Stimulated activated CD4-positive, alpha-beta T cell treated with anti-CD3 and anti-CD28 coated beads, Interleukin-4, amount 100 ng/mL, for 4 hours (primary cell): ENCODE measurements around the gene CCDC61.

Experiments
- DNase-seq, 2 experiments: peaks; one replicate each; pipeline ENCODE4 v3.0.0-alpha.2; 2020

The CCDC61 gene, protein sequence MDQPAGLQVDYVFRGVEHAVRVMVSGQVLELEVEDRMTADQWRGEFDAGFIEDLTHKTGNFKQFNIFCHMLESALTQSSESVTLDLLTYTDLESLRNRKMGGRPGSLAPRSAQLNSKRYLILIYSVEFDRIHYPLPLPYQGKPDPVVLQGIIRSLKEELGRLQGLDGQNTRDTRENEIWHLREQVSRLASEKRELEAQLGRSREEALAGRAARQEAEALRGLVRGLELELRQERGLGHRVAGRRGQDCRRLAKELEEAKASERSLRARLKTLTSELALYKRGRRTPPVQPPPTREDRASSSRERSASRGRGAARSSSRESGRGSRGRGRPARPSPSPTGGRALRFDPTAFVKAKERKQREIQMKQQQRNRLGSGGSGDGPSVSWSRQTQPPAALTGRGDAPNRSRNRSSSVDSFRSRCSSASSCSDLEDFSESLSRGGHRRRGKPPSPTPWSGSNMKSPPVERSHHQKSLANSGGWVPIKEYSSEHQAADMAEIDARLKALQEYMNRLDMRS

DNA sequence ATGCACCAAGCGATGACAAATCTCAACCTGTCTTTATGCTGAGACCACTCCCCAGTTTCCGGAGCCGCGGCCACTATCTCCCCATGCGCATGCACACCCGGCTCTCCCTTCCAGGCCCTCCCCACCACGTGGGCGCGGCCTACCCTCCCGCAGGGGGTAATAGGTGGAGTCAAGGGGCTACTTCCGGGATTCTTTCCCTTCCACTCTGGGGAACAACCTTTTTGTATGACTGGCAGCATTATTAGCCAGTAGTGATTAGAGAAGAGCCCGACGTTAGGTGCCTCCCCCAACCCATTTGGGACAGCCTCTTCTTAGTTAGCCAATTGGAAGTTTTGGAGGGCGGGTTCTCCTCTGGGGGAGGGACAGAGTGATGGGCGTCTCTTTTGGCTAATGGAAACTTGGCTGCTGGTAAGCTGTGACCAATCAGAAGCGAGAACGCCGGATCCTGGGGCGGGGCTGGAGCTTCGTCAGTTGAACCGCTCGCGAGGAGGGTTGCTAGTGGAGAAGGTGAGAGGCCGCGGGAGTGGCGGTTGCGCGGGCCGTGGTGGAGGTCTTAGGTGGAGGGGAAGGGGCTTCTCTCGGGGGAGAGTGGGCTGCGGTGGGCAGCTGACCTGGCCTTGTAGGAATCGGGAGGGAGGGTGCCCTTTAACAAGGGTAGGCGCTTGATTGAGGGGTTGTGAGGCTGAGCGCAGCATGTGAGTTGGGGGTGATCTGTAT lies at the start of gene CCDC61:
TSS of gene CCDC61 (plus strand) at position 470 of the 717 bp plus-strand sequence. CDS start 7,552 bp downstream, outside the sequence.
- peak; percentile 85 to 96 for DNase-seq

DNA sequence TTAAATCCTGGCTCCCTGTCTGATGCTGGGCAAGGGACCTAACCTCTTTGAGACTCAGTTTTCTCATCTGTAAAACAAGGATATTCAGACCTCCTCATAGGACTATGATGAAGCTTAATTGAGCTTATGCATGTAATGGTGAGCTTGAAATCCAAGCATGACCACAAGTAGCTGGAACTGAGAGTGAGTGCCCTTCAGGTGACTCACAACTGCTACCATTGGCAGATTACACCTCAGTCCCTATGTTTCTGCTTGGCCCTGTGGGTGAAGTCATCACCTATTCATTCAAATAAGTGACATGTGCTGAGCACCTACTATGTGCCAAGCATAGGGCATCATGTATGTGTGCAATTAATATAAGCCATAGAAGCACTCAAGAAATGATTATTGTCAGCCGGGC lies 47.3 kb upstream of the CCDC61 start:
- no peak for DNase-seq

DNA sequence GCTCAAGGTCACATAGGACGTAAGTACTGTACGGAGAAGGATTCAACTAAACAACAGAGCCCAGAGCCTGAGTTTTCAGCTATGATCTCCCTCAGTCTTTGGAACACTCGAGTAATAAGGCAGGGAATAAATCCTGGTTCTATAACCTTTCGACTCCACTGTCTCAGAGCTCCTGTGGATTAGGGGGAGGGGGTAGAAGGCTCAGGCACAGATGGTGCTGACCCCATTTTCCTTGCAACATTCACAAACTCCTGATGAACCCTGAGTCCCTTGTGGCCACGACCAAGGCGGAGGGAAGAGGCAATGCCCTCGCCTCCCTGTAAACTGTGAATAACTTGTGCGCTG lies 43.0 kb upstream of the CCDC61 start:
- DNase-seq, result no peak

DNA sequence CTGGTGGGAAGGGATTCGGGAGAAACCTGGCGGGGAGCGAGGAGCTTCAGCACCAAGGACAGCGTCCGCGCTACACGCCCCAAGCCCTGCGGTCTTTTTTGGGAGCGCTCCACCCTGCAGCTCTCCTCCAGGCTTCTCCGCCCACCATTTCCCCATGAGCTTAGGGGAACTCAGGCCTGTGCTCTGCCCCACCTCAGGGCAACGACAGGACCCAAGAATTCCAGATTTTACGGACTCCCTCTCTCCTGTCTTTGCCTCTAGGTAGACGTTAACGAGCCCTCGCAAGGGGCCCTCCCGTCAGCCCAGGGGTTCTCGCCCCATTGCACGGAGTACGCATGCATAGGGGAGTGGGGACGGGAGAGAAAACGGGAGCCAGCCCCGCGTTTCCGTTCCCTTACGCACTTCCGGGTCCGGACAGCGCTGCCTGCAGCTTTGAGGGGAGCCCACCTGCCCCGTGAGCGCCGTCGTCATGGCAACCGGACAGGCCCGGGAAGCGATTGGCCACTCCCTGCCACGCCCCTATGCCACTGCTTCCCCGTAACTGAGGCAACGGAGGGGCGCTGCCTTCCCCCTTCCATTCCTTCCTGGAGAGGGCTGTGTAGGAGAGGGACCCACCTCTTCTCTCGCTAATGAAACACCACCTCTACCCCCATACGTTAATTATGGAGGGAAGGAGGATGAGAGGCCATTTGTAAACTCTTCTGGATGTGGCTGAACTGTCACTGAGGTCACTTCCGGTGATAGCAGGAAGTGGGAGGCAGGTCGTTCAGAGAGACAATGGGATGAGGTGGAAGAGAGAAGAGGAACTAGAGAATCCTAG lies 42.4 kb upstream of the CCDC61 start:
- peak in 1 of 2 experiments; percentile 43 for DNase-seq

DNA sequence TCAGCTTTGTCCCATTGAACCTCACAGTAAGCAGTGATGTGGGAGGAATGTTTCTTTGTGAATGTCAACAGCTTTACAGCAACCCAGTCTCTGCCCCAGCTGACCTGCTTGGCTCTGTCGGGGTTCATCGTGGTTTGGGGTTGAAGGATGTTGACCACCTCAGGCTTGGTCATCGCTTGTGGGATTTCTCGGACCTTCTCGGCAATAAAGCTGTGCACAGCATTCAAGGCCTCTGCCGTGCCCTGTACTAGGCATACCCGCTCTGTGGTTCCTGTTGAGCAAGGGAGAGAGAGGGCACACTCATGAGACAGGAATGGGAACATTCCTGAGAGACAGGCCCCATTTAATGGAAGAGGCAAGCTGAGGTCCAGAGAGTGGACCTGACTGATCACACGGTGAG lies 41.6 kb upstream of the CCDC61 start:
- DNase-seq, result no peak

DNA sequence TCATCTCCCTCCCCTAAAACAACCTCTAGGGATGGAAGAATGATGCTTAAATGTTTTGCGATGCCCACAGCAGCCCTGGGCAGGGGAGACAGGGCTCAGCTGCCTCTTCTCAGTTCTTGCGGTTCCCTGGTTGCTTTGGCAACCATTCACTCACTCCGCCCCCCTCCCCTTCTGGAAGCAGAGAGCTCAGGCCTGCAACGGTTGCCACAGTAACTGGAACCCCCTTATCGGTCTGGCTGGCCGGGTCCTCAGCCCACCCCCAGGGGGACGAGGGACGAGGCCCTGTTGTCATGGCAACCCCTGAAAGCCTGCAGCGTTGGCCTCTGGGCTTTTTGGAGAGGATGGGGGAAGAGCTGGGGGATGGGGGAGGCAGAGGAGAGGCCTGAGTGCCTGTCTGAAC lies 41.1 kb upstream of the CCDC61 start:
- DNase-seq, result no peak

DNA sequence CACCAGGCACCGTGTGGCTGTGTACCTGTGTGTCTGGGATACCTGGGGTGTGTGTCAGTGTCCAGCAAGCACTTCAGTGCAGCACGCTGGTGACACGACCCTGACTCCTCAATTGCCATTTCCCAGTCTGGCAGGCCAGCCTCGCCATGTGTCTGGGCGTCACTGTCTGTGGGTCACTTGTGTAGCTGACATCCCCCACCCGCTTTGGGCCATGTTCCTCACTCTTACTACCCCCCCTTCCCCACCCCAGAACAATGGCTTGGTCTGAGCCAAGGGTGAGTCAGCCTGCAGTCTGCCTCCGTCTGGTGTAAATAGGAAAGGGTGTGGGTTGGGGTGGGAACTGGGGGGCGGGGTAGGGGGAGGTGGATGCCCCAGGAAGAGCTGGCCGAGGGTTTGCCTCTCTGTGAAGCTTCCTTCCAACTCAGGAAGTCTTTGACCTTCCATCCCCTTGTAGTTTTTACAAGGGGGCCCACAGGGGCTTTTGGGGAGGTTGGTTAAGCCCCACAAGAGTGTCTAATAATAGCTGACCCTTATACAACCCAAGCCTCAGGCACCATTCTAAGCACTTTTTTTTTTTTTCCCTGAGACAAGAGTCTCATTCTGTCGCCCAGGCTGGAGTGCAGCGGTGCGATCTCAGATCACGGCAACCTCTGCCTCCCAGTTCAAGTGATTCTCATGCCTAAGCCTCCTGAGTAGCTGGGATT lies 39.2 kb upstream of the CCDC61 start:
- DNase-seq, result no peak

DNA sequence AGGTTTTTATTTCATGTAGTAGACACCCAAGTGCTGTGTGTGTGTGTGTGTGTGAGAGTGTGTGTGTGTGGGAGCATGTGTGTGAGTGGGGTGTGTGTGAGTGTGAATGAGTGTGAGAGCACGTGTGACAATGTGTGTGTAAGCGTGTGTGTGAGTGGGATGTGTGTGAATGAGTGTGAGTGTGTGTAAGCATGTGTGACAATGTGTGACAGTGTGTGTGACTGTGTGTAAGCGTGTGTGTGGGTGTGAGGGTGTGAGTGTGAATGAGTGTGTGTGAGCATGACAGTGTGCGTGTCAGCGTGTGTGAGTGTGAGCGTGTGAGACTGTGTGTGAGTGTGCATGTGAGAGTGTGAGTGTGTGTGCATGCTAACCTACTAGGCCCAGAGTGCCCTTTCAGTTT lies 36.9 kb upstream of the CCDC61 start:
- no peak for DNase-seq

DNA sequence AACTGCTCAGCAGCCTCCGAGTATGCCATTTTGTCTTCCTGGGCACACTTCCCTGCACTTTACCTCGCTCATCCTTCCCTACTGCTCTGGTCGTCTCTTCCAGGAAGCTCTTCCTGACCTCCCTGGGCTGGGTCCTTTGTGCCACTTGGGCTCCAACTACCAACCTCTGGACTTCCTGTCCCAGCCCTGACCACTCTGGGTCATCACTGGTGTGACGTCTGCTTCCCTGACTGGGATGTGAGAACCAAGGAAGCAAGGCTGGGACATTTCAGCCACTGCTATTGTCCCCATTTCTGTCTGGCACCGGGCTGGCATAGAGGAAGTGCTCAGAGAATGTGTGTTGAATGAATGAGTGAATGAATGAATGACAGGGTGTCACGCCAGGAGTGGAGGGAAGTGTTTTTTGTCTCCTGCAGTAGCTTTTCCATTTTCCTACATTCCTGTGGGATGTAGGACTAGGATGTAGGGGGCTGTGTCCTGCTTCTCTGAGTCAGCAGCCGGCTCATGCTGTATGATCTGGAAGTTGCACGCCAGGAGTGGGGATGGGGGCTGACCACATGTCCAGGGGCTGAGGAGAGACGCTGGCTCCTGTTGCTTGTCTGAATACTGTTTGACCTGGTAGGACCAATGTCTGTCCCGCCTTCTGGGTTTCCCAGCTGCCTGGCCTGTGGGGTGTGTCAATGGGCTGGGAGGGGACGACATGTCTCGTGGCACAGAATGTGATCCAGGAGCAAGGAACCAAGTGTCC lies 36.3 kb upstream of the CCDC61 start:
- no peak for DNase-seq

DNA sequence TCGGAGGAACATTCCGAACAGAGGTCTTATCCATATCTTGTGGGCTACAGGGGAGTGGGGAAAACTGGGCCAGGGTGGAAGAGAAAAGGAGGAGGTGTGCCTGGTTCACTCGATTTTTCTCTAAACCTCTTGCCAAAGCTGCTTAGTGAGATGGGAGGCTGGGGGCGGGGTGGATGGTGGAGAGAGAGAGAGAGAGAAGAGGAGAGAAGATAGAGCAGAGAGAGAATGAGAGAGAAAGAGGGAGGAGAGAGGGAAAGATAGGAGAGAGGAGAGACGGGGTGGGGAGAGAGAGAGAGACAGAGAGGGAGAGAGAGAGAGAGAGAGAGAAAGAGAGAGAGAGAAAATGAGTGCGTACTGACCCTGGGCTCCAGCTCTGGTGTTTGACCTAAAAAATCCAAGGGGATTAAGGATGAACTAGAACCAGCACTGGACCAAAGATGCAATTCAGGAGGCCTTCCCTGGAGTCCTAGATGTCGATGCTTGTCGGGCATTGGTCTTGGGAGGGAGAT lies 35.7 kb upstream of the CCDC61 start:
- DNase-seq, result no peak

DNA sequence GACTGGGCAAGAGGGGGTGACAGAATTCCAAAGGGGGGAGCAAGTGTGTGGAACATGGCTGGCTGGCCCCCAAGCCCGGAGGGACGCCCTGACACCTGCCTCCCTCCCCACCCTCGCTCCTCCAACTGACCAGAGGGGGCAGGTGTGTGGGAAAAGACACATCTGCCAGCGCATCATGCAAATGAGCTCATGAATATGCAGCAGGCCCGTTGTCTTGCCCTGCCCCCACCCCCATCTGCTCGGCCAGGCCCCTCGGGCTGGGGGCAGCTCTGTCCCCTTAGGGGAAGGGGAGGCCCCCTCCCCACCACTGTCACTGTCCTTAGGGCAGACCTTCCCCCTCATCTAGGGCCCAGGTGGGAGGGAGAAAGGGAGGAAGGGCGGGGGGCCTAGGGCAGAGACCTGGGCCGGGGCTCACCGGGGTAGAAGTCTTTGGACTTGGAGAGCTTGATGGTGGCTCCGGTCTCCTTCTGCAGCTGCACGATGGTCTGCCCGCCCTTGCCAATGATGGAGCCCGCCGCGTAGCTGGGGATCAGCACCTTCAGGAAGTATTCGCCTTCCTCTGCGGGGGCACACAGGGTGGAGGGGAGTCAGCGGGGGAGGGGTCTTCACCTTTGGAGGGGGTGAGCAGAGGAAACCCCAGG lies 34.6 kb upstream of the CCDC61 start:
- DNase-seq, result no peak

DNA sequence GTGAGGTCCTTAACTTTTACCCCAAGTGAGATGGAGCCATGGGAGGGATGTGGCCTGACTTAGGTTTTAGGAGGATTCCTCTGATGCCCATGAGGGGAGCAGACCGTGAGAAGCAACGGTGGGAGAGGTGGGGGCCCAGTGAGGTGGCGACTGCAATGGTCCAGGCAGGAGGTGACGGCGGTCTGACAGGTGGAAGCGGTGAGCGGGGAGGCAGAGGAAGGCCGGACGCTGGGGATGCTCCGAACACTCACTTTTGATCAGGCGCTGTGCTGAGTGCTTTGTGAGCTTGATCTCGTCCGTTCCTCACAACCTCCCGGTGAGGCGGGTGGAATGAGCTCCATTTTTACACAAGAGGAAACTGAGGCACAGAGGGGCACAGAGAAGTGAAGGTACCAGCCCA lies 33.2 kb upstream of the CCDC61 start:
- DNase-seq, result no peak

DNA sequence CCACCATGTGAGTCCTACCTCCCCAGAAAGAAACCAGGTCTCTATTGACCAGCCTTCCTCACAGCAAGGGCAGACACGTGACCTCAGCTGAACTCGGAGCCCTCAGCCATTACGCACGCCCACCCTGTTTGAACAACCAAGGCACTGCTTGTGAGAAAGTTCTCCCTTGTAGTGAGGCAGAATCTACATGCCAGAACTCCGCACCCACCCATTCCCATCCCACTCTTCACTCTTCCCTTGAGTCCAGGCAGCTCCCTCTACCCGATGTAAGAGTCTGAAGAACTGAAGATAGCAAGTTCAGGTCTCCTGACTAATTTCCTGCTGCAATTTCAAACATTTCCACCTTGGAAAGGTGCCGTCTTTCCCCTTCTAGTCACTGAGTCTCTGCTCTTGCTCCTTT lies 28.0 kb upstream of the CCDC61 start:
- DNase-seq, result no peak

DNA sequence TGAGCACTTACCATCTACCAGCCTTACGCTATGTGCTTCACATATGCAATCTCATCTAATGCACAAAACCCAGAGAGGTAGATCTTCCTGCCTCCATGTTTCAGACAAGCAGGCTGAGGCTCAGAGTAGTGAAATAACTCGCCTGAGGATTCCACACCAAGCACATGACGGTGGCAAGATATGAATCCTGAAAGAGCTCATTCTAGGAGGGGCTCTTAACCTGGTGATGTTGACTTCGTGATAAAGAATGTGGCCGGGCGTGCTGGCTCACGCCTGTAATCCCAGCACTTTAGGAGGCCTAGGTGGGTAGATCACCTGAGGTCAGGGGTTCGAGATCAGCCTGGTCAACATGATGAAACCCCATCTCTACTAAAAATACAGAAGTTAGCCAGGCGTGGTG lies 26.6 kb upstream of the CCDC61 start:
- no peak for DNase-seq

DNA sequence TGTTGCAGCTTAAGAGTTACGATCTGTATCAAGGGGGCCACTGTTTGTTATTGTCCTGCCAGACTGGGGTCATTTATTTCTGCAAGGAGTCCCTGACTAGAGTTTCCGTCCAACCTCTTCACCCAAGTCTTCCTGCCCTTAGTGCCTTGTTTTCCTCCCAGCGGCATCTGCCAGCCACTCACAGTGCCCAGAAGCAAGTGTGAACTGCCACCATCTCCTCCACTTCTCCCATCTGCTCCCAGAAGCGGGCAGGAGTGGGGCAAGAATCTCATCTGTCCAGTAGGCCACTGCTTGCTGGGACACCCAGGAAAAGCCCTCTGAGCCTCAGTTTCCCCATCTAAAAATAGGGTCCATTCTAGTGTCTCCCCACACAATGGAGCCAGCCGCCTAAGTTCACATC lies 25.6 kb upstream of the CCDC61 start:
- no peak for DNase-seq

DNA sequence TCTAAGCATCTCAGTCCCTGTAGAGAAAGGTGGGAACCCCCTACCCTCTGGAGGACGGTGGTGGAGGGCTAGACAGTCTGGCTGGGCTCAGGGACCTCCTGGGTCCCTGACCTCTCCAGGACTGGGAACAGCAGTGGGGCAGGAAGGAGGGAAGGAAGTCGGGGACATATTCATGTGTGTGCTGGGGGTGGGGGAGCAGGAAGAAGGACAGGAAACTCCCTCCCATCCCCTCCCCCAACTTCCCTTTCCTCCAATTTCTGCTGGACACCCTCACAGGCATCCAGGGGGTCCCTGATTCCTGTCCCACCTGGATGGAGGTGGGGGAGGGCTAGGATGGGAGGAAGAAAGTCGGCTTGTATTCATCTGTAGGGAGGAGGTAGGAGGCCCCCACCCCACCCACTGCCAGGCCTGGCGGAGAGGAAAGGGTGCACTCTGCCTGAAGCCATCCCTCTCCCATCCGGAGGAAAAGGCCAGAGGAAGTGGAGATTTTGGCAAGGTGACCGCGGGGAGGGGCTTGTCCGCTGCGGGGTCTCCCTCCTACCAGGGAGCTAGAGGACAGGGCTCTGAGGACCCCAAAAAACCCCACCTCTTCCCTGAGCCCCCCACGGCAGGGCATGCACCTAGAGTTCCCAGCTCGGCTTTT lies 23.9 kb upstream of the CCDC61 start:
- DNase-seq, result no peak

DNA sequence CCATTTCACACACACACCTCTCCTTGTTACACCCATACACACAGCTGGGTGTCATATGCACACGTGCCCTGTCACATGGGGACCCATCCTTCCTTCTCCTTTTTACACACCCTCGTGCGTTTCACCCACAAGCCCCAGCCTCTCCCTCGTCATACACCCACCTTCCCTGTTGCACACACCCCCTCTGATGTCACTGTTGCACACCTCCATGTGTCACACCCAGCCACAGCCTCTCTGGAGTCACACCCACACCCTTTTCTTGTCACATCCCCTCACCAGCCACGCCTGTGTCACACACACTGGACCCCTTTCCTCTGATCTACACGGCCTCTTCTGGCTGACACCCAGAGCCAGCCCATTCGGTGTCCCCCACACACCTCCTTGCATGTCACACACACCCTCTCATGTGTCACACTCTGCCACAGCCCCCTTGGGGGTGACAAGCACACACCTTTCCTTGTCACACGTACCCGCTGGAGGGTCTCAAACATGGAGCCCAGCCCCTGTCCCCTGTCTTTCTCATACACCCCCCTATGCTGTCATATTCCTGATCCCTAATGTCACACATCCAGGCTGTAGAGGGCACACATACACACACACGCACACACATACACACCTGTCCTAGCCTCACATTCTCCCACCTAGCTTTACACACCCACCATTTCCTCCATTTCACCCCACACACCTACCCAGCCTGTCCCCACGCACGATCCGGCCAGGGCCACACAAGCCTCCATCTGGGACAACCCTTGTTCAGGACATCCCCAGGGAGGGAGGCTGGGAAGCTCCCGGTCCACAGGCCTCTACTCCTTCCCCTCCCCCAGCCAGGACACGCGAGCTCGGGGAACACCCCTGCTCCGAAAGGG lies 23.0 kb upstream of the CCDC61 start:
- DNase-seq, result peak in 1 of 2 experiments; percentile 81

DNA sequence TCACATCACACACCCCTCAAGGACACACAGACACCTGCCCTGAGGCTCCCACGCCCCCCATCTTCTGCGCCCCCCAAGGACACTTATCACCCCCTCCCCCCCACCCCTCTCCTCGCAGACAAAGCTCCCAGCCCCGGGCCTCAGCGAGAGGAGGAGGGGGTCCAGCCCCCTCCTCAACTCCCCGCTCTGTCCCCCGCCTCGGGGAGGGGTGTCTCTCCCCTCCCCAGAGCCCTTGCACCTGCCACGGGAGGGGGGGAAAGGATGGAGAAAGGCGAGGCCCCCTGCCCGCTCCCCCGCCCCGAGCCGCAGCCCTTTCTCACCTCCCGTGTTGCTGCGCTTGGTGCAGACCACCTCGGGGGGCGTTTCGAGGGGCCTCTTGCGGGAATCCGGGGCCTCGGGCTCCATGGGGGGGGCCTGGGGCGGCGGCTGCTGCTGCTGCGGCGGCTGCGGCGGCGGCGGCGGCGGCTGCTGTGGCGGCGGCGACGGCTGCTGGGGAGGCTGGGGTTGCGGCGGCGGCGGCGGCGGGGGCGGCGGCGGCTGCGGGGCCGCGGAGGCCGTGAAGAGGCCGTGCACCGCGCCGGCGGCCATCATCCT lies 22.2 kb upstream of the CCDC61 start:
- no peak for DNase-seq
